Osteoblast (primary cell): ENCODE measurements around the gene NACC2. TPM values are rescaled to one million over a fixed set of nuclear protein-coding genes. Genes with fewer than 3 reads are reported as not detected.

Source experiments
- DNase-seq: peaks from one replicate; pipeline ENCODE4 v3.0.0; 2011; ENCODE audit warnings: low spot score, mixed read lengths; ENCODE audit not compliant: insufficient read length; ENCODE audit errors: missing footprints
- H2AFZ ChIP-seq: 2 replicates; pipeline ENCODE4 v1.6.0; 2011; ENCODE audit warnings: mild to moderate bottlenecking, low read length
- H3K27ac ChIP-seq: 2 replicates; pipeline ENCODE4 v1.5.1; 2011; ENCODE audit warnings: mild to moderate bottlenecking, low read depth, low read length, moderate library complexity
- H3K27me3 ChIP-seq: 2 replicates; pipeline ENCODE4 v1.6.0; 2012; ENCODE audit warnings: mild to moderate bottlenecking, control low read depth, inconsistent platforms, low read length, moderate library complexity; ENCODE audit not compliant: insufficient read depth
- H3K36me3 ChIP-seq: 2 replicates; pipeline ENCODE4 v1.5.1; 2011; ENCODE audit warnings: mild to moderate bottlenecking, low read length, control low read depth, moderate library complexity; ENCODE audit not compliant: insufficient read depth
- H3K4me1 ChIP-seq: 2 replicates; pipeline ENCODE4 v1.5.1; 2011; ENCODE audit warnings: mild to moderate bottlenecking, low read length, control low read depth, moderate library complexity; ENCODE audit not compliant: insufficient read depth
- H3K4me2 ChIP-seq: 2 replicates; pipeline ENCODE4 v1.6.0; 2011; ENCODE audit warnings: mild to moderate bottlenecking, low read length; ENCODE audit not compliant: insufficient read depth
- H3K4me3 ChIP-seq: fragments of 200-600 bp; sonication (generic); 3 replicates; pipeline ENCODE4 v1.5.1; 2012; ENCODE audit warnings: mild to moderate bottlenecking, low read length, inconsistent platforms; ENCODE audit not compliant: insufficient read depth
- H3K79me2 ChIP-seq: 2 replicates; pipeline ENCODE4 v1.6.0; 2012; ENCODE audit warnings: mild to moderate bottlenecking, low read length, control low read depth, inconsistent platforms; ENCODE audit not compliant: insufficient read depth
- H3K9me3 ChIP-seq: 2 replicates; pipeline ENCODE4 v1.5.1; 2011; ENCODE audit warnings: low read depth, low read length, control low read depth
- H4K20me1 ChIP-seq: 2 replicates; pipeline ENCODE4 v1.6.0; 2012; ENCODE audit warnings: mild to moderate bottlenecking, low read length, control low read depth; ENCODE audit not compliant: insufficient read depth
- CTCF ChIP-seq: IDR thresholded peaks from 2 replicates; pipeline ENCODE4 v1.5.1; 2011; ENCODE audit warnings: mild to moderate bottlenecking, low read depth, low read length, moderate library complexity; ENCODE audit errors: extremely low read depth
- total RNA-seq: library from RNA; depleted of rRNA; stranded (reverse); fragments of >200 nt; gene quantifications from 2 replicates; pipeline ENCODE4 v1.2.3, GENCODE V29; 2012

Gene NACC2
- total RNA-seq, 1 donor, result 32.9 TPM

GRCh38 chr9:135997090-135998015, 97.7 kb downstream of the NACC2 start:
- H3K4me3 ChIP-seq, result no peak overlapping the region
- H2AFZ ChIP-seq, result no peak overlapping the region
- H3K9me3 ChIP-seq, result no peaks in the 10 kb centered on the region
- no peaks in the 10 kb centered on the region for H3K27me3 ChIP-seq
- H3K27ac ChIP-seq, result no peak overlapping the region
- no peaks in the 10 kb centered on the region for H4K20me1 ChIP-seq
- no peak for DNase-seq
- no peak overlapping the region for H3K4me2 ChIP-seq
- TF ChIP-seq CTCF, result no peak
- H3K79me2 ChIP-seq, result no peaks in the 10 kb centered on the region
- peaks cover 10% of the 10 kb centered on the region for H3K4me1 ChIP-seq
- H3K36me3 ChIP-seq, result no peaks in the 10 kb centered on the region

GRCh38 chr9:135995816-135996215, 99.3 kb downstream of the NACC2 start:
- no peak for DNase-seq
- H3K4me3 ChIP-seq, result no peak overlapping the region
- no peaks in the 10 kb centered on the region for H3K36me3 ChIP-seq
- no peaks in the 10 kb centered on the region for H4K20me1 ChIP-seq
- peaks cover 13% of the 10 kb centered on the region for H3K4me1 ChIP-seq
- no peak overlapping the region for H2AFZ ChIP-seq
- TF ChIP-seq CTCF, result no peak
- no peak overlapping the region for H3K27ac ChIP-seq
- H3K79me2 ChIP-seq, result no peaks in the 10 kb centered on the region
- no peak overlapping the region for H3K4me2 ChIP-seq
- no peaks in the 10 kb centered on the region for H3K9me3 ChIP-seq
- H3K27me3 ChIP-seq, result no peaks in the 10 kb centered on the region

GRCh38 chr9:135994501-135995192, 100.4 kb downstream of the NACC2 start:
- Histone ChIP-seq H3K4me3 (no peak overlapping the region), H3K79me2 (no peaks in the 10 kb centered on the region), H2AFZ (no peak overlapping the region), H3K36me3 (no peaks in the 10 kb centered on the region), H3K4me2 (no peak overlapping the region), H3K9me3 (no peaks in the 10 kb centered on the region), H3K27me3 (peaks cover 4% of the 10 kb centered on the region), H3K27ac (no peak overlapping the region), H3K4me1 (peaks cover 13% of the 10 kb centered on the region), H4K20me1 (no peaks in the 10 kb centered on the region)
- DNase-seq, result no peak
- no peak for TF ChIP-seq CTCF
